ENCODE measurements around the gene CATSPERD.

DNA sequence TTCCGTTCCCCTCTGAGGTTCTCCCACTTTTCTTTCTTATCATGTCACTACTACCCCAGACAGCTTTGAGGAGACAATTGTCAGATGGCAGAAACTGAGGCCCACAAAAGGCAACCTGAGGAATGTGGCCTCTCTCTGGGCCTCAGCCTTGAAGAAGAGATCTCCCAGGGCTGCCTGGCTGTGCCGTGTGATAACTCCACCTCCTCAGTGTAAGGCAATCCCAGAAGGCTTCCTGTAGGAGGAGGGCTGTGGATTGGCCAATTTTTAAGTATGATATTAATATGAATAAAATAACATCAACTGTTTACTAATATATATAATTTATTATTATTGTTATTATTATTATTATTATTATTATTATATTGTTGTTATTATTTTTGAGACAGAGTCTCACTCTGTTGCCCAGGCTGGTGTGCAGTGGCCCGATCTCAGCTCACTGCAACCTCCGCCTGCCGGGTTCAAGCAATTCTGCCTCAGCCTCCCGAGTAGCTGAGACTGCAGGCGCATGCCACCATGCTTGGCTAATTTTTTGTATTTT lies 75.0 kb downstream of the CATSPERD start:
- TF ChIP-seq, protein P1, sequence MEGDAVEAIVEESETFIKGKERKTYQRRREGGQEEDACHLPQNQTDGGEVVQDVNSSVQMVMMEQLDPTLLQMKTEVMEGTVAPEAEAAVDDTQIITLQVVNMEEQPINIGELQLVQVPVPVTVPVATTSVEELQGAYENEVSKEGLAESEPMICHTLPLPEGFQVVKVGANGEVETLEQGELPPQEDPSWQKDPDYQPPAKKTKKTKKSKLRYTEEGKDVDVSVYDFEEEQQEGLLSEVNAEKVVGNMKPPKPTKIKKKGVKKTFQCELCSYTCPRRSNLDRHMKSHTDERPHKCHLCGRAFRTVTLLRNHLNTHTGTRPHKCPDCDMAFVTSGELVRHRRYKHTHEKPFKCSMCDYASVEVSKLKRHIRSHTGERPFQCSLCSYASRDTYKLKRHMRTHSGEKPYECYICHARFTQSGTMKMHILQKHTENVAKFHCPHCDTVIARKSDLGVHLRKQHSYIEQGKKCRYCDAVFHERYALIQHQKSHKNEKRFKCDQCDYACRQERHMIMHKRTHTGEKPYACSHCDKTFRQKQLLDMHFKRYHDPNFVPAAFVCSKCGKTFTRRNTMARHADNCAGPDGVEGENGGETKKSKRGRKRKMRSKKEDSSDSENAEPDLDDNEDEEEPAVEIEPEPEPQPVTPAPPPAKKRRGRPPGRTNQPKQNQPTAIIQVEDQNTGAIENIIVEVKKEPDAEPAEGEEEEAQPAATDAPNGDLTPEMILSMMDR (IDR thresholded peaks at IDR 0.05), result no peak
- no peak for TF ChIP-seq POLR2A (IDR thresholded peaks at IDR 0.05)
